Islet precursor cell (in vitro differentiated cells): ENCODE data around the gene UBE2D1.

Experiments
- DNase-seq: peaks from one replicate; pipeline ENCODE4 v3.0.0-alpha.2; 2018

UBE2D1 gene

GRCh38 chr10:58341947-58342346 lies 7.1 kb downstream of the UBE2D1 start:
- DNase-seq = no peak

GRCh38 chr10:58347967-58348366 lies 13.2 kb downstream of the UBE2D1 start:
- DNase-seq = no peak

- no peak for DNase-seq
These were observed 13.8 kb downstream of the UBE2D1 start for GRCh38 chr10:58348571-58349033.

GRCh38 chr10:58350023-58350422 lies 15.2 kb downstream of the UBE2D1 start:
- no peak for DNase-seq

GRCh38 chr10:58350619-58351323 lies 16.0 kb downstream of the UBE2D1 start:
- DNase-seq = no peak

DNA sequence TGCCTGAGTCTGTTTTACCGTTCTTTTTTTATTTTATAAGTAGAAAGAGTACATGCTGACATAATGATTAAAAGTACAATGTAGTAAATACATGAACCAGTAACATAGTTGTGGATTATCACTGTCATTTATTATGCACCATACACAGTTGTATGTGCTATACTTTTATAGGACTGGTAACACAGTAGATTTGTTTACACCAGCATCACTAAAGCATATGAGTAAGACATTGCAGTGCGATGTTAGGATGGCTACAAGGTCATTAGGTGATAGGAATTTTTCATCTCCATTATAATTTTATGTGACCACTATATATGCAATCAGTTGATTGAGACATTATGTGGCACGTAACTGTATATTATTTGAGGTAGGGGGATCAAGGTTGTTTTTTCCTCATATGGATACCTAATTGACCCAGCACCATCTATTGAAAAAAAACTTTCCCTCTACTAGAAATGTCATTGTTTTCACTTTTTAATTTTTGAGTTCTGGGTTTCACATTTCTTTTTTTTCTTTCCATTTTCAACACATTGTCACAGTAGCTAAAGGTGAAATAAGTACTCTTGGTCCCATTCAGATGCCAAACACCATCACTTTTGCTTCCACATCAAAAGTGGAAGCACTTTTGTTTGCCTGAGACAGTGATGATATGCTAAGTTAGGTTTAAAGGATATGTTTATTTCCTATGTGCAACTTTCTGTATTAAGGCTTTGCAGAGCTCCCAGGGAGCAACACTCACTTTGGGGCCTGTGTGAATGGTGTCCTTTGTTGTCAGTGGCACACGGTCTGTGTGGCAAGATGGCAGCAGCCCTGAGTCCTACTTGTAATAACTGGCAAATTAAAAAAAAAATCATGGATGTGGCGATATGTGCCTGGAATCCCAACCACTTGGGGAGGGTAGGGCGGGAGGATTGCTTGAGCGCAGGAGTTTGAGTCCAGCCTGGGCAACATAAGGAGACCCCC lies 17.1 kb downstream of the UBE2D1 start:
- no peak for DNase-seq

- DNase-seq = no peak
These were observed 18.3 kb downstream of the UBE2D1 start for GRCh38 chr10:58352956-58353610.

DNA sequence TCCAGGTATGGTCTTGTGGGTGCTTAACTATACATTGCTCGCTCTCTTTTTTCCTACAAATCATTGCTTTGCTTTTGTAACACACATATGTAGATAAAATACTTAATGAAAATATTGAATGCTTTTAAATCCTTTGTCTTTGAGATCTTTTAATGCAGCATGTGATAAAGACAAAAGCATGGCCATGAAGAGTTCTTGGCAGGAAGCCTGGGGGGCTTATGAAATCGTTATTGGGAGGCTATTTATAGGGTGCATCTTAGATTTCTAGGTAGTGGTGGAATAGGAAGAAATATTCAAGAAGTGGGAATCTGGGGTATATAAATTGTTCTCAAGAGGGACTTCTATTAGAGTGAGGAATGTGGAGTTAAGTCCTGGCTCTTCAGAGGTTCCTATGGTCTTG lies 21.9 kb downstream of the UBE2D1 start:
- no peak for DNase-seq

- no peak for DNase-seq
These were observed 23.6 kb downstream of the UBE2D1 start for GRCh38 chr10:58358314-58358933.

DNA sequence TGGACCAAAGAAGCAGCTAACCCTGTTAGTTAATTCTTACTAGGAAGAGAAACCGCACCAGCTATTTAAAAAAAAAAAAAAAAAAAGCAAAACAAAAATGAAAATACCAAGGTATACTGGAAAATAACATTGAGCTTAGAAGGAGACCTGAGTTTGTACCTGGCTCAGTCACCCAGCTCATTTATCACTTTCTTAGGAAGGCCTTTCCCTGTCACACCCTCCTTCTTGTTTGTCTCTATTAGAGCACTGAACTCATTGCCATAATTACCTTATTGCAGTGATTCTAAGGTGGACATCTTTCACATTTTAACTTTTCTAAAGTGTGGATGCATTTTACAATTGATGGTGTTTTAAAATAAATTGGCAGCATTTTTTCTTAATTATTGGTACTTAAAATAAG lies 24.1 kb downstream of the UBE2D1 start:
- no peak for DNase-seq

DNA sequence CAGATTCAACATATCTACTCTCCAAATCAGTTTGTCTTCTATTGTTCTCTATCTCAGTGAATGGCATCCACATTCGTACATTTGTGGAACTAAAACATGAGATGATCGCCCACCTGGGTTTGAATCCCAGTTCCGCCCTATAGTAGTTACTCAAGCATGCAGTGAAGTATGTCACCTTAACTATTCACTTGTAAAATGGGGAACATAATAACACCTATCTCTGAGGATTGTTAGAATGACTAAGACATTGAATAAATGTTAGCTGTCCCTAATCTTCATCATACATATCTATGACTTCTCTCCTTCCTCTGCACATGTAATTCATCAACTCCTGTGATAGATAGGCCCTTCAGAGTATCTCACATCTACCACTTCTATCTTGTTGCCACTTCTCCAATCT lies 24.7 kb downstream of the UBE2D1 start:
- DNase-seq = no peak

DNA sequence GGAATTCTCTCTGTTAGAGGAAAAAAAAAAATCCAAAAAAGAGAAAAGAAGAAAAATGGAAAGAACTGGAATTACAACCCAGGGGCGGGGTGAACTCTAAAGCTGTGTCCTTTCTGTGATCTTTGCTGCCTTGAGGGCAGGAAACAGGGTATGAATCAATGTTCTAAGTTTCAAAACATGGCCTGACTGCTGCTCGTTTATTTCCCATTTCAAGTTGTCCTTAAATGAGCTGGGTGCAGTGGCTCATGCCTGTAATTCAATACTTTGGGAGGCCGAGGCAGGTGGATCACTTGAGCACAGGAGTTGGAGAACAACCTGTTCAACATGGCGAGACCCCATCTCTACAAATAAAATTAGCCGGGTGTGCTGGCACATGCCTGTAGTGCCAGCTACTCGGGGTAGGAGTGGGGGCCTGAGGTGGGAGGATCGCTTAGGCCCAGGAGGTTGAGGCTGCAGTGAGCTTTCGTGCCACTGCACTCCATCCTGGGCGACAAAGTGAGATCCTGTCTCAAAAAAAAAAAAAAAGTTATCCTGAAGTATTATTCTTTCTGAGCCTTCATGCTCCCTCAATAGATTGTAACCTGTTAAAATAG lies 25.7 kb downstream of the UBE2D1 start:
- no peak for DNase-seq

- no peak for DNase-seq
These were observed 26.5 kb downstream of the UBE2D1 start for GRCh38 chr10:58361353-58361752.

GRCh38 chr10:58362027-58362789 lies 27.4 kb downstream of the UBE2D1 start:
- no peak for DNase-seq

GRCh38 chr10:58367069-58367468 lies 32.3 kb downstream of the UBE2D1 start:
- DNase-seq = no peak

DNA sequence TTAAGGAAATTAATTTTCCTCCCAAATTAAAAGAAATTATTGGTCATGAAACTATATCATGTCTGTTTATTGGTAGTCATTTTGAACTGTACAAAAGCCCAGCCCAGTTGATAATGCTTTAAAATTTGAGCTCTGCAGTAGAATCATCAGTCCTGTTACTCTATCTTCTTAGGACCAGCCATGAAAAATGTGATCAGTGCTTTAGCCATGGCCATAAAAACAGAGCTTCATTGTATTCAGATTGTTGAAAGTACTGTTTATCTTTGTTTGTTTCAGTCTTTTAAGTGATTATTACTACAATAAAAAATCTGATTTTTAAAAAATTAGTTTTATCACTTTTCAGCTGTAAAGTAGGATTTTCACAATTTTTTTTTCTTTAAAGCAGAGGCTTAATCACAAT lies 36.7 kb downstream of the UBE2D1 start:
- DNase-seq = no peak

DNA sequence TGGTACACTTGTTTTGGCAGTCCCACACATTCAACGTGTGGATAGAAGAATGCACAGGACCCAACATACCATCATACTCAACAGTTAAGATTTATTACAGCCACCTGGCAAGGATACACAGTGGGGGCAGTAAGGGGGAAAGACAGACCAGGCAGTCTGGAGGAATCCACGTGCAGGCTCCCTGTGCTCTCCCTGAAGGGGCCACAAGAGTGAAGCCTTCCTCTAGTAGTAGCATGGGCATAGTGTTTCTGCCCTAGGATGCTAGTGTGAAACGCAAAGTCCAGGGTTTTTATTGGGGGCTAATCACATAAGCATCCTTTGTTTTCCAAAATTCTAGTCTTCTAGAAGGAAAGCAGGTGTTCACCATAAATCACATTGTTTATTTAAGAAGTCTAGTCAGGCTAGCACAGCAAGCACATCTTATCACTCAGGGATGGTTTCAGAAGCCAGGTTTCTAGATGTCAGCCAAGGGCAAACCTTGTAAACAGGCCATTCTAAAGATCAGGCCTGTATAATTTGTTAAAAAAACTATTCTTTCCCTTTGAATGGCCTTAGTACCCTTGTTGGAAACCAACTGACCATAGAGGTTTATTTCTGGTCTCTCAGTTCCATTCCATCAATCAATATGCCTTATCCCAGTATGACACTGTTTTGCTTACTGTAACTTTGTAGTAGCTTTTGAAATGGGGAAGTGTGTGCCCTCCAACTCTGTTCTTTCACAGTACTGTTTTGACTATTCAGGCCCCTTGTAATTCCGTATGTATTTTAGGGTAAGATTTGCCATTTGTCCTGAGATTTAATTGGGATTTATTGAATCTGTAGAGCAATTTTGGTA lies 38.0 kb downstream of the UBE2D1 start:
- no peak for DNase-seq

- no peak for DNase-seq
These were observed 38.6 kb downstream of the UBE2D1 start for GRCh38 chr10:58373442-58373827.

GRCh38 chr10:58382489-58382995 lies 47.7 kb downstream of the UBE2D1 start:
- DNase-seq = no peak

DNA sequence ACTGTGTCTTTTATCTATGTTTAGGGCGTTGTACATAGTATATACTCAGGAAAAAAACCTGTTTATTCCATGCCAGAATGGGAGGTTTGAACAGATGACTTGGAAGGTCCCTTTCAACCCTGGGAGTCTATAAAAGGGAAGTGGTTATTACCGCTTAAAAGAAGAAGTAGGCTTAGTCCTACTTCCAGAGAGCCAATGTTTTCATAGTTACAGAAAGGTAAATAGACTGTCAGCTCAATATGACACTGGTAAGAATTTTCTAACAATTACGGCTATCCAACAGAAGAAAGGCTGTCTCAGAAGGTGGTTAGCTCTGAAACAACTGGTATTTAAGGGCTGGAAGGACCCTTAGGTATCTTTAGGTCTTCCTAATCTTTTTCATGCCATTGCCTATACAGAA lies 49.3 kb downstream of the UBE2D1 start:
- DNase-seq = no peak

DNA sequence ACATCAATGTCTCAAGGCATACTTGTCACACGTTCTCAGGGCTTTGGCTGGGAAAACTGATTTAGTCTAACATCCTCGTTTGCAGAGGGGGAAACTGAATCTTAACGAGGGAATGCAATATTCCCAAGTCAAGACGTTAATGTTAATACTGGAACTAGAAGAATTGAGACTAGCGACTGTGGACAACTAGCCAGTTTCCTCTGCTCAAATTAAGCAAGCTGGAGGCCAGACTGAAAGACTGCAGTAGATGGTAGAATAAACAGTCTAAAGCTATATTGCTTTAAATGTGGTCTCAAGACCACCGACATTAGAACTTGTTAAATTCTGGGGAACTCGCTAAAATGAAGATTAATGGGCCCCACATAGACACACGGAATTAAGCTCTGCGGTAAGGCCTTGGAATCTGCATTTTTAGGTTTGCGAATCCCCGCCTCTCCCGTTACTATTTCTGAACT lies 49.8 kb downstream of the UBE2D1 start:
- DNase-seq = no peak
